Left ventricle myocardium inferior (tissue), 1 donor: Measurements from ENCODE around the gene EIF3A. TPM values are rescaled to one million over a fixed set of nuclear protein-coding genes. Genes with fewer than 3 reads are reported as not detected.

ENCODE experiments used
- DNase-seq: peaks from one replicate; pipeline ENCODE4 v3.0.0-alpha.2; 2020
- H3K27ac ChIP-seq: fragments of 200-600 bp; replicated peaks from 2 replicates; pipeline ENCODE4 v1.8.0; 2021
- H3K27me3 ChIP-seq: fragments of 200-600 bp; 2 replicates; pipeline ENCODE4 v1.8.0; 2021; ENCODE audit warnings: low read depth
- H3K36me3 ChIP-seq: fragments of 200-600 bp; 2 replicates; pipeline ENCODE4 v1.8.0; 2021
- H3K4me1 ChIP-seq: fragments of 200-600 bp; 2 replicates; pipeline ENCODE4 v1.8.0; 2021
- H3K4me3 ChIP-seq: fragments of 200-600 bp; 2 replicates; pipeline ENCODE4 v1.8.0; 2021; ENCODE audit warnings: mild to moderate bottlenecking, moderate library complexity
- H3K9me3 ChIP-seq: fragments of 200-600 bp; replicated peaks from 2 replicates; pipeline ENCODE4 v1.8.0; 2021
- CTCF ChIP-seq: fragments of 200-600 bp; IDR thresholded peaks from 2 replicates; pipeline ENCODE4 v1.8.0; 2021; ENCODE audit warnings: antibody characterized with exemption, mild to moderate bottlenecking, borderline replicate concordance
- intact Hi-C: fragments of 100-400 bp; cut with micrococcal nuclease; formaldehyde crosslinking; loops from one replicate; pipeline ENCODE4 v1.11.0; 2022
- total RNA-seq: library from RNA; stranded (reverse); fragmentation: NEBNext Ultra II Directional; extraction: Animal tissue kit (Norgen Biotek cat#: 25700); gene quantifications from one replicate; pipeline ENCODE4 v1.2.1, GENCODE V29; 2021
- donor health status: DM: no; HTN: yes; CAD: no; lungs with severe emphysema.

The EIF3A gene
- total RNA-seq, 1 donor from 2014 or later: 103 TPM

GRCh38 chr10:118985576-118985975 lies 95.0 kb downstream of the EIF3A start:
- Histone ChIP-seq H3K27ac (no peak overlapping the region), H3K9me3 (peaks cover 38% of the 10 kb centered on the region), H3K4me1 (peaks cover 6% of the 10 kb centered on the region), H3K27me3 (no peaks in the 10 kb centered on the region), H3K4me3 (no peak overlapping the region), H3K36me3 (no peaks in the 10 kb centered on the region)
- no peak for DNase-seq
- no peak for TF ChIP-seq CTCF
- intact Hi-C loops: no loop called here

Other genes starting within 250 kb of the EIF3A start
- 11.7 TPM for gene NANOS1, start 51.1 kb downstream of the EIF3A start, total RNA-seq
- 18.3 TPM for gene DENND10, start 23.3 kb upstream of the EIF3A start, total RNA-seq
- 52.7 TPM for gene SFXN4, start 84.9 kb upstream of the EIF3A start, total RNA-seq
- gene PRDX3, start 98.0 kb upstream of the EIF3A start, total RNA-seq: 301 TPM
- 52.8 TPM for gene GRK5, start 126.8 kb upstream of the EIF3A start, total RNA-seq